Left hindlimb (tissue), 1 donor: ENCODE results near the gene PRIMPOL.
A peak's percentile ranks its signal among the peaks of the same experiment; 100 is the strongest.
"Not testable (repeated sequence)": the region's sequence is repeated elsewhere in the genome, so short reads cannot be mapped to it uniquely, and the experiment has no call there.

Experiments
- DNase-seq: peaks from one replicate; pipeline ENCODE4 v3.0.0-alpha.2; 2018

The PRIMPOL gene

DNA sequence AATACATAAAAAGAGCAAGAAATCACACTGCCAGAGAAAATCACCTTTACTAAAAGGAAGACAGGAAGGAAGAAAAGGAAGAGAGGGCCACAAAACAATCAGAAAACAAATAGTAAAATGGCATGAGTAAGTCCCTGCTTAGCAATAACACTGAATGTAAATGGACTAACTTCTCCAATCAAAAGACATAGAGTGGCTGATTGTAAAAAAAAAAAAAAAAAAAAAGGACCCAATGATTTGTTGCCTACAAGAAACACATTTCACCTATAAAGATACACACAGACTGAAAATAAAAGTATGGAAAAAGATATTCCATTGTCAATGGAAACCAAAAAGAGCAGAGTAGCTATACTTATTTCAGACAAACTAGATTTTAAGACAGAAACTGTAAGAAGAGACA lies 71.7 kb downstream of the PRIMPOL start:
- no peak for DNase-seq

DNA sequence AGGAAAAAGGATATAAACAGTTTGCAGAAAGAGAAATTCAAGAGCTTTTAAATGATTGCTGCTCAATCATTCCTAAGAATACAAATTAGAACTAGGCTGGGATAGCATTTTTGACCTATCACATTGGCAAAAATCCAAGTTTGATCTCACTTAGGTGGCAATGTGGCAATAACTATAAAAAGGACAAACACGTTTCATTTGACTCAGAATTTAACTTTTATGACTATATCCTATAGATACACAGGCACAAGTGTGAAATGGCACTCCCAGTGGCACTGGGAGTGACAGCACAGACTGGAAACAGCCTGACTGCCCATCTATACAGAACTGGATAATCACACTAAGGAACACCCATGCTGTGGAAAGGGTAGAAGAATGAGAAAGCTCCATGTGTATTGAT lies 73.3 kb downstream of the PRIMPOL start:
- no peak for DNase-seq

DNA sequence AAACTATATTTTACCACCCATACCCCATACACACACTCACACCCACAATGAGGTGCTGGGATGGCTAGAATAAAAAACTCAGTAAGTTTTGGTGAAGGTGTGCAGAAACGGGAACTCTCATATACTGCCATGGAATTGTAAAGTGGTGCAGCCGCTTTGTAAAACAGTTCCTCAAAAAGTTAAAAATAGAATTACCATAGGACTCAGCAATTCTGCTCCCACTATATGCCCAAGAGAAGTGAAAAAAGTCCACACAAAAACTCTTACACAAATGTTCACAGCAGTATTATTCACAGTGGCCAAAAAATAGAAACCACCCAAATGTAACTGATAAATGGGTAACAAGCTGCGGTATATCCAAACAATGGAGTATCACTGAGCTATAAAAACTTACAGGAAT lies 77.9 kb downstream of the PRIMPOL start:
- no peak for DNase-seq

DNA sequence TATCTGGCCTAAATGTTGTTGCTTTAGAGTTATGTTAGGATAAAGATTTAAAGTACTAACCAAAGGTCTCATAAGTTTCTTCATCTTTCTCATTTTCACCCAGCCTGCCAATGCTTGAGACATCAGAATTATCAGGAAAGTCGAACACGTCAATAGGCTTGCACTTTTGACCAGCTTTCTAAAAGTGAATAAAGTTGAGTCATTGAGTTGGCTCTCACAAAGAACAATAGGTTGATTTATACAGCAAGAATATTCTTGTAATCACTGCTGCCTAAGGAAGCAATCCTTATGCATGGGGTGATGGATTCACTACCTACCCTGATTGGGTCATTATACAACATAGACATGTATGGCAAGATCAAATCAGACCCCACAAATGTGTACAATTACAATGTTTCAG lies 79.3 kb downstream of the PRIMPOL start:
- no peak for DNase-seq

DNA sequence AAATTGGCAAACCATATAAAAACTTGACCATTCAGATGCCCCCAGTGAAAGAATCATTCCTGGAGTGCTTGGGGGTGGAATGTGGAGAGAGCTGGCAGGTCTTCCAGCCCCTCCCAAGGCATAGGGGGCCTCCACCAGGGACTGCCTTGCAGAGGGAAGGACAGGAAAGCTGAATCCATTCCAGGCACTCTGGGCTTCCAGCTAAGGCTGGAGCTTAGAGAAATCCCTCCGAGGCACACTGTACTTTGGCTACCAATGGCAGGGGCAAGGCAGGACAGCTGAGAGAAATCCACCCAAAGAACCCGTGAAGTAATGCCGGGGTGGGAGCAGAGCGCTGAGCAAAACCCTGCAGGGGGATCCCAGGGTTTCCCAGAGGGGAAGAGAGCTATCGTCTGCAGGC lies 80.4 kb downstream of the PRIMPOL start:
- no peak for DNase-seq

DNA sequence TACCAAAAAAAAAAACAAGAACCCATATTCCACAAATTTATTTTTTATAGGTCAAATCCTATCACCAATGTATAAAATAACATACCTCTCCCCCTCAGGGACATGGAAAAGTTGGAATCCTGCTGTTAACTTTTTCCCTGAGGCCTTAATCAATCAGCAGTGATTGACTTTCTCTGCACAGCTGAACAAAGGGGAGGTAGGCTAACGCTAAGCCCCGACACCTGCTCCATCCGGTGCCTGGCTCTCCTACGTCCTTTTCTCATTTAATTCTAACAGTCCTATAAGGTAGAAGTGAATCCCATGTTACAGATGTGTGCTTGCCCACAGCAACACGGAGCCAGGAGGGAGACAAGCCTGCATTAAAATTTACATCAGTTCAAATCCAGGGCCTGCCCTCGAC lies 81.5 kb downstream of the PRIMPOL start:
- DNase-seq = no peak

DNA sequence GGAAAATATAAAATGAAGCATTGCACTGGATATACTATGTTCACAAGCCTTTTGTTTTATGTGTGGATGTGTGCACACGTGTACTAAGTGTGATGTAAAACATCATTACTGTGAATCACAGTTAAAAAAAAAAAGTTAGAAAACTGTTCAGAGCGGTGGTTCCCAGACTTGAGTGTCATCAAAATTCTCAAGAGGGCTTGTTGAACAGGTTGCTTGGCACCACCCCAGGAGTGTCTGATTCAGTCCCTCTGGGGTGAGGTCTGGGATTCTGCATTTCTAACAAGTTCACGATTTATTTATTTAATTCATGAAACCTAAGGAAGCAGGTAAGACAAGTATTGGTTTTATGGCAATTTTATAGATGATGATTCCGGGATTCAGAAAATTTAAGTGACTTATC lies 82.6 kb downstream of the PRIMPOL start:
- DNase-seq = no peak

DNA sequence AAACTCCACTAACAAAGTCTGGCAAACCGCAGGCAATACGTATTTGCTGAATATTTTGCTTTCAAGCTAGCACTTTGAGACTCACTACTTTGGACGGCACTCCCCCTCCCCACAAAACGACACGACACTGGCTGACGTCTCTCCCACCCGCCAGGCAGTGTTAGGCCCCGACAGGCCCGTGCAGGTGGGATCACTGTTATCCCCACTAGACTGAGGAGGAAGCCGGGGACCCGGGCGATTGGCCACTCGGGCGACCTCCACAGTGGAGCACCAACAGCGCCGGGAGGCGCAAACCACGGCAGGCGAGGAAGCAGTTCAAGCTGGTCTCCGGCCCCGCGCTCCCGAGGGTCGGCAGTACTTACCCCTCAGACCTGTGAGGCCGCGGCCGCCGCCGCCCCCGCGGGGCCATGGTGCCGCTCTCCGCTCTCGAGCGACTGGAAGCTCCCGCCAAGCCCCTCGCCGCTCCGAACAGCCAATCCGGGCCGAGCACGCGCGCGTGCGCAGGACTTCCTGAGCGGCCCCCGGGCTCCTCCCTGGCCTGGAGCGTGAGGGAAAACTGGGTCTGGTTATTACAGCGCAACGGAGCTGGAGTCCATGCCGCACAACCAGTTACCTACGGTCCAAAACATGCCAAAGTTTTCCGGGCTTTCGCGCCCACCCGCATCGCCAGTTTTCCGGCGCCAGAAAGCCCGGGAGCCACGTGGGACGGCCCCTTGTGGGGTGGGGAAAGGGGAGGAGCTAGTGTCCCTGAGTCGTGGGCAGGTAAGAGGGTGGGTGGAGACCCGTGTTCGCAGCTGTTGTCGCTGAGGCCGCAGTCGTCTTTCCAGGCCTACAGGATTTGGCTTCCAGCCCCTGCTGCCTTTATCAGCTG lies 84.4 kb downstream of the PRIMPOL start, which contains the start of gene CENPU:
Gene CENPU, minus strand, starts transcription at position 443 of the 871 bp plus-strand sequence. Its CDS starts 34 bp downstream, at position 409.
- peak; percentile 99 for DNase-seq

DNA sequence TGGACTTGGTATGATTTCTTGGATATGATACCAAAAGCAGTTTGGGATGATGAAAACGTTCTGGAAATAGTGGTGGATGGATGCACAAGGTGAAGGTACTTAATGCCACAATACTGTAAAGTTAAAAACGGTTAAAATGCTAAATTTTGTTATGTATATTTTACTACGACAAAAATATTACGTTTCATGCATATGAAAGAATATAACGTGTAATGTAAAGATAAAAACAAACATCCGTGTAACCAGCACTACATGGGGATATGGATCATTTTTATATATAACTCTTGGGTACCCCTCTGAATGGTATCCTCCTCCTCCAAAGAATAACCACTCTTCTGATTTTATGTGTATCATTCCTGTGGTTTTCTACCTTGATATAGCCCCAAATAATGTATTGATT lies 85.2 kb downstream of the PRIMPOL start:
- DNase-seq = no peak

DNA sequence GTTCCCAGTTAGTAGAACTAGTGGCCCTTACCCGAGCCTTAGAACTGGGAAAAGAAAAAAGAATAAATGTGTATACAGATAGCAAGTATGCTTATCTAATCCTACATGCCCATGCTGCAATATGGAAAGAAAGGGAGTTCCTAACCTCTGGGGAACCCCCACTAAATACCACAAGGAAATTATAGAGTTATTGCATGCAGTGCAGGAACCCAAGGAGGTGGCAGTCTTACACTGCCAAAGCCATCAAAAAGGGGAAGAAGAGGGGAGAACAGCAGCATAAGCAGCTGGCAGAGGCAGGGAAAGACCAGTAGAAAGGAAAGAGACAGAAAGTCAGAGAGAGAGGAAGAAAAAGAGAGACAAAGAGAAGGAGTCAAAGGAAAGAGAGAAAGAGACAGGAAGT lies 90.0 kb downstream of the PRIMPOL start:
- not testable (repeated sequence) for DNase-seq

DNA sequence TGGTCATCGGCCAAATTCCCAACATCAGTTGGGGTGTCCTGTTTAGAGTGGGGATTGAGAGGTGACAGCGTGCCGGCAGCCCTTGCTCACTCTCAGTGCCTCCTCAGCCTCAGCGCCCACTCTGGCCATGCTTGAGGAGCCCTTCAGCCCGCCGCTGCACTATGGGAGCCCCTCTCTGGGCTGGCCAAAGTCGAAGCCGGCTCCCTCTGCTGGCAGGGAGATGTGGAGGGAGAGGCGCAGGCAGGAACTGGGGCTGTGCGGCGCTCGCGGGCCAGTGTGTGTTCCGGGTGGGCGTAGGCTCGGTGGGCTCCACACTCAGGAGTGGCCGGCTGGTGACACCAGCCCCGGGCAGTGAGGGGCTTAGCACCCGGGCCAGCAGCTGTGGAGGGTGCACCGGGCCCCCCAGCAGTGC lies 91.4 kb downstream of the PRIMPOL start:
- no peak for DNase-seq

DNA sequence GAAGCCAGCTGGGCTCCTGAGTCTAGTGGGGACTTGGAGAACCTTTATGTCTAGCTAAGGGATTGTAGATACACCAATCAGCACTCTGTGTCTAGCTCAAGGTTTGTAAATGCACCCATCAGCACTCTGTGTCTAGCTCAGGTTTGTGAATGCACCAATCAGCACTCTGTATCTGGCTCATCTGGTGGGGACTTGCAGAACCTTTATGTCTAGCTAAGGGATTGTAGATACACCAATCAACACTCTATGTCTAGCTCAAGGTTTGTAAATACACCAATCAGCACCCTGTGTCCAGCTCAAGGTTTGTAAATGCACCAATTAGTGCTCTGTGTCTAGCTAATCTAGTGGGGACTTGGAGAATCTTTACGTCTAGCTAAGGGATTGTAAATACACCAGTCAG lies 92.1 kb downstream of the PRIMPOL start:
- DNase-seq = not testable (repeated sequence)

DNA sequence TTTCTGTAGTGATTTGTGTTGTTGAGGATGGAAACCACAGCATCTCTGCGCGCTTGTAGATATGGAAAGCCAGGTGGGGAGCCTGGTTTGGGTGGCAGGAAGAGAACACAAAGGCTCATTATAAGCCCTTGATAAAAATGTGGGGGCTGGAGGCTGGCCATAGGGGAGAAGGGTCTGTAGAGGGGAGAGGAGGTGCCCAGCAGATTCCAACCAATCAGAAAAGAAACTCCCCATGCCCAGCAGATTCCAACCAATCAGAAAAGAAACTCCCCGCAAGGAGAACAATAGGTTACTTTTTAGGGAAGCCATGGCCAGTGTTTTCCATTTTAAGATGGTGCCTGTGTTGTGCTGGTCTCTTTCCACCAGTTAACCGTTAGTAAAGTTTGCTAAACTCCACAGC lies 94.1 kb downstream of the PRIMPOL start:
- DNase-seq = no peak

DNA sequence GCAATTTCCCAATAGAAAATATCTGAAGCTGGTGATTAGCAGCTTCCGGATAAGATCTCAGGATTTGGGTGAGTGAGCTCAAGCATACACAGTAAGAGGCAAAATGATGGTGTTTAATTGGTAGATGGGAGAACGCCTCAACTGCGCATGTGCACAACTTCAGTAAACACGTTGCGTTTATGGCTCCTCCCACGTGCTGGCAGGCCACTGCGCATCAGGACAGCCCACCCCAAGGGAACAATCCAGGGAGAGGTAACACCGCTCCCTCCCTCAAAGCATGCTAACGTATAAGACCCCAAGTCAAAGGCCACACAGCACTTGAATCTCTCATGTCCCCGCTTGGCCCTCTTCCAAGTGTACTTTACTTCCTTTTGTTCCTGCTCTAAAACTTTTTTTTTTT lies 94.7 kb downstream of the PRIMPOL start:
- no peak for DNase-seq
